SK-N-MC (cell line): ENCODE measurements around the gene LMF1.

Source experiments
- EZH2 ChIP-seq: fragments of 200-600 bp; sonication (generic); IDR thresholded peaks from one replicate; pipeline ENCODE4 v1.6.1; 2017; ENCODE audit warnings: antibody characterized with exemption
- FOXP2 ChIP-seq: optimal IDR thresholded peaks from 2 replicates; pipeline ENCODE3; 2011; ENCODE audit warnings: mild to moderate bottlenecking, moderate library complexity; ENCODE audit not compliant: insufficient read depth; ENCODE audit errors: extremely low read length, control extremely low read depth
- POLR2AphosphoS5 ChIP-seq: IDR thresholded peaks from 2 replicates; pipeline ENCODE4 v1.6.1; 2012; ENCODE audit warnings: mild to moderate bottlenecking, low read depth, low read length, borderline replicate concordance

GRCh38 chr16:922051-922450, 48.7 kb downstream of the LMF1 start:
- TF ChIP-seq EZH2 (no peak), POLR2AphosphoS5 (no peak), FOXP2 (no peak)
